ENCODE data around the gene EXOC3. TPM values are rescaled to one million over a fixed set of nuclear protein-coding genes. Genes with fewer than 3 reads are reported as not detected.

The EXOC3 gene
- total RNA-seq, 1 donor from 2014 or later: 64.6 TPM

- Mint-ChIP-seq H3K27ac (no peak overlapping the region), H3K27me3 (peaks cover 52% of the 10 kb centered on the region), H3K9me3 (no peaks in the 10 kb centered on the region), H3K4me1 (ENCODE audit: unreplicated experiment) (peaks cover 5% of the 10 kb centered on the region), H3K36me3 (no peaks in the 10 kb centered on the region), H3K4me3 (no peak overlapping the region)
- DNase-seq (ENCODE audit: extremely low spot score, unreplicated experiment): no peak
- TF ChIP-seq CTCF (conservative IDR thresholded peaks at IDR 0.05): no peak
Observed at GRCh38 chr5:497090-497700, 54.2 kb downstream of the EXOC3 start.

- Mint-ChIP-seq H3K27ac (no peak overlapping the region), H3K9me3 (no peaks in the 10 kb centered on the region), H3K4me3 (no peak overlapping the region), H3K36me3 (no peaks in the 10 kb centered on the region), H3K27me3 (peaks cover 52% of the 10 kb centered on the region), H3K4me1 (ENCODE audit: unreplicated experiment) (peaks cover 2% of the 10 kb centered on the region)
- TF ChIP-seq CTCF (conservative IDR thresholded peaks at IDR 0.05): no peak
- DNase-seq (ENCODE audit: extremely low spot score, unreplicated experiment): no peak
Observed at GRCh38 chr5:497871-498509, 55.0 kb downstream of the EXOC3 start.

GRCh38 chr5:499233-500209, 56.5 kb downstream of the EXOC3 start:
- no peaks in the 10 kb centered on the region for H3K4me1 Mint-ChIP-seq (ENCODE audit: unreplicated experiment)
- DNase-seq (ENCODE audit: extremely low spot score, unreplicated experiment): no peak
- H3K27ac Mint-ChIP-seq: no peak overlapping the region
- no peaks in the 10 kb centered on the region for H3K36me3 Mint-ChIP-seq
- H3K4me3 Mint-ChIP-seq: no peak overlapping the region
- peaks cover 45% of the 10 kb centered on the region for H3K27me3 Mint-ChIP-seq
- H3K9me3 Mint-ChIP-seq: no peaks in the 10 kb centered on the region
- no peak for TF ChIP-seq CTCF (conservative IDR thresholded peaks at IDR 0.05)

- Mint-ChIP-seq H3K4me1 (ENCODE audit: unreplicated experiment) (no peaks in the 10 kb centered on the region), H3K36me3 (no peaks in the 10 kb centered on the region)
Observed at GRCh38 chr5:500491-500890, 57.5 kb downstream of the EXOC3 start.

More at GRCh38 chr5:500491-500890, 57.5 kb downstream of the EXOC3 start:
- peaks cover 40% of the 10 kb centered on the region for H3K27me3 Mint-ChIP-seq
- no peak overlapping the region for H3K4me3 Mint-ChIP-seq
- H3K27ac Mint-ChIP-seq: no peak overlapping the region
- no peaks in the 10 kb centered on the region for H3K9me3 Mint-ChIP-seq
- no peak for DNase-seq (ENCODE audit: extremely low spot score, unreplicated experiment)
- TF ChIP-seq CTCF (conservative IDR thresholded peaks at IDR 0.05): no peak
